KMS-11 (cell line): Measurements from ENCODE around the gene NDUFB7.

ENCODE experiments used
- H2AFZ ChIP-seq: fragments of 200-600 bp; sonication (generic); 2 replicates; pipeline ENCODE4 v1.6.1; 2016; ENCODE audit warnings: antibody characterized with exemption, mixed run types, low read depth
- H3K27ac ChIP-seq: fragments of 200-600 bp; sonication (generic); 2 replicates; pipeline ENCODE4 v1.6.1; 2016; ENCODE audit warnings: mild to moderate bottlenecking, mixed run types
- H3K27me3 ChIP-seq: fragments of 200-600 bp; sonication (generic); 2 replicates; pipeline ENCODE4 v1.6.1; 2017; ENCODE audit warnings: mild to moderate bottlenecking, low read depth, mixed run types, moderate library complexity; ENCODE audit not compliant: insufficient read depth
- H3K36me3 ChIP-seq: fragments of 200-600 bp; sonication (generic); 2 replicates; pipeline ENCODE4 v1.6.1; 2017; ENCODE audit warnings: mild to moderate bottlenecking, mixed run types; ENCODE audit not compliant: insufficient read depth
- H3K4me1 ChIP-seq: fragments of 200-600 bp; sonication (generic); 2 replicates; pipeline ENCODE4 v1.6.1; 2016; ENCODE audit warnings: mild to moderate bottlenecking, low read depth, mixed run types; ENCODE audit not compliant: poor library complexity, severe bottlenecking
- H3K4me2 ChIP-seq: fragments of 200-600 bp; sonication (generic); 2 replicates; pipeline ENCODE4 v1.7.0; 2016; ENCODE audit warnings: mild to moderate bottlenecking, mixed run types
- H3K4me3 ChIP-seq: fragments of 200-600 bp; sonication (generic); IDR thresholded peaks from 2 replicates; pipeline ENCODE4 v1.6.1; 2017; ENCODE audit warnings: low read depth, low read length, mixed read lengths; ENCODE audit not compliant: insufficient read depth
- H3K79me2 ChIP-seq: fragments of 200-600 bp; sonication (generic); 2 replicates; pipeline ENCODE4 v1.6.1; 2016; ENCODE audit warnings: low read depth, mixed run types; ENCODE audit not compliant: insufficient read depth
- H3K9ac ChIP-seq: fragments of 200-600 bp; sonication (generic); 2 replicates; pipeline ENCODE4 v1.6.1; 2016; ENCODE audit warnings: mild to moderate bottlenecking, mixed run types
- H4K20me1 ChIP-seq: fragments of 200-600 bp; sonication (generic); 2 replicates; pipeline ENCODE4 v1.6.1; 2016; ENCODE audit warnings: mild to moderate bottlenecking, mixed run types; ENCODE audit not compliant: insufficient read depth
- TF ChIP-seq, protein P1 (sequence below): fragments of 200-600 bp; sonication (generic); conservative IDR thresholded peaks from 2 replicates; pipeline ENCODE4 v1.6.1; 2017; ENCODE audit warnings: low read depth, mild to moderate bottlenecking, antibody characterized with exemption, low read length, moderate library complexity, mixed read lengths

NDUFB7 gene

DNA sequence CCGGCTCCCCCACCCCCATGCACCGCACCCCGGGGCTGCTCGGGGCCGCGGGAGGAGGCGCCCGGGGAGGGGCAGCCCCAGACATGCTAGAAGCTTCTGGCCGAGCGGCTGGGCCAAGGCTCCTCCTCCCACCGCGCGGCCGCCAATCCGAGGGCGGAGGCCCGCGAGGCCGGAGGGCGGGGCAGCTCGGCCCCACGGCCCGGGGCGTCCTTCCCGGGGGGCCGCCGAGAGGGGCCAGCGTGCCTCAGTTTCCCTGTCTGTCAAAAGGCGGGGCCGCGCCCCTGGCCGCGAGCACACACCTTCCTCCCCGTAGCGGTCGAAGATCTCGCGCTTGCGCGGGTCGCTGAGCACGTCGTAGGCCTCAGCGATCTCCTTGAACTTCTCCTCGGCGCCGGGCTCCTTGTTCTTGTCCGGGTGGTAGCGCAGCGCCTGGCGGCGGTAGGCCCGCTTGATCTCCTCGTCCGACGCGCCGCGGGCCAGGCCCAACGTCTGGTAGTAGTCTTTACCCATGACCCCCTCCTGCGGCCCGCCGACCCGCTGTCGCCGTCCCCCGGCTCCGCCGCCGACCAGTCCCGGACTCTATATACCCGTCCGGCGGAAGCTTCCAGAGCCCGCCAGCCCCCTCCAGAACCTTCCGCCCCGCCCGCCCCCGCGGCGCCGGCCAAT, 53.9 kb downstream of the NDUFB7 start, which contains the start of gene DNAJB1:
DNAJB1 (minus strand) TSS at position 558 of the 666 bp plus-strand sequence; CDS start at position 510, 48 bp downstream.
- Histone ChIP-seq H3K79me2 (peaks cover 23% of the 10 kb centered on the region), H3K27ac (peak within 1 kb of the TSS; percentile 66), H3K4me3 (no peak within 1 kb of the TSS), H2AFZ (peak within 1 kb of the TSS; percentile 80), H3K4me2 (peak within 1 kb of the TSS; percentile 79), H3K9ac (peak within 1 kb of the TSS; percentile 77), H3K27me3 (no peaks in the 10 kb centered on the region), H4K20me1 (peaks cover 17% of the 10 kb centered on the region; the same call in 1 of the 2 replicates), H3K4me1 (peaks cover 22% of the 10 kb centered on the region), H3K36me3 (peaks cover 10% of the 10 kb centered on the region; the same call in 1 of the 2 replicates)
- TF ChIP-seq, protein P1, sequence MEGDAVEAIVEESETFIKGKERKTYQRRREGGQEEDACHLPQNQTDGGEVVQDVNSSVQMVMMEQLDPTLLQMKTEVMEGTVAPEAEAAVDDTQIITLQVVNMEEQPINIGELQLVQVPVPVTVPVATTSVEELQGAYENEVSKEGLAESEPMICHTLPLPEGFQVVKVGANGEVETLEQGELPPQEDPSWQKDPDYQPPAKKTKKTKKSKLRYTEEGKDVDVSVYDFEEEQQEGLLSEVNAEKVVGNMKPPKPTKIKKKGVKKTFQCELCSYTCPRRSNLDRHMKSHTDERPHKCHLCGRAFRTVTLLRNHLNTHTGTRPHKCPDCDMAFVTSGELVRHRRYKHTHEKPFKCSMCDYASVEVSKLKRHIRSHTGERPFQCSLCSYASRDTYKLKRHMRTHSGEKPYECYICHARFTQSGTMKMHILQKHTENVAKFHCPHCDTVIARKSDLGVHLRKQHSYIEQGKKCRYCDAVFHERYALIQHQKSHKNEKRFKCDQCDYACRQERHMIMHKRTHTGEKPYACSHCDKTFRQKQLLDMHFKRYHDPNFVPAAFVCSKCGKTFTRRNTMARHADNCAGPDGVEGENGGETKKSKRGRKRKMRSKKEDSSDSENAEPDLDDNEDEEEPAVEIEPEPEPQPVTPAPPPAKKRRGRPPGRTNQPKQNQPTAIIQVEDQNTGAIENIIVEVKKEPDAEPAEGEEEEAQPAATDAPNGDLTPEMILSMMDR, result no peak

GRCh38 chr19:14517446-14517839, 54.4 kb downstream of the NDUFB7 start:
- peak overlapping the region; percentile 52 for H2AFZ ChIP-seq
- H3K79me2 ChIP-seq, result peaks cover 23% of the 10 kb centered on the region
- no peaks in the 10 kb centered on the region for H3K27me3 ChIP-seq
- H3K4me1 ChIP-seq, result peaks cover 22% of the 10 kb centered on the region
- H3K36me3 ChIP-seq, result peaks cover 10% of the 10 kb centered on the region; the same call in 1 of the 2 replicates
- H3K27ac ChIP-seq, result peak overlapping the region; percentile 21; the same call in 1 of the 2 replicates
- H3K9ac ChIP-seq, result peak overlapping the region; percentile 77
- H3K4me3 ChIP-seq, result no peak overlapping the region
- peak overlapping the region; percentile 79 for H3K4me2 ChIP-seq
- peaks cover 17% of the 10 kb centered on the region; the same call in 1 of the 2 replicates for H4K20me1 ChIP-seq
- TF ChIP-seq, protein P1, result no peak

DNA sequence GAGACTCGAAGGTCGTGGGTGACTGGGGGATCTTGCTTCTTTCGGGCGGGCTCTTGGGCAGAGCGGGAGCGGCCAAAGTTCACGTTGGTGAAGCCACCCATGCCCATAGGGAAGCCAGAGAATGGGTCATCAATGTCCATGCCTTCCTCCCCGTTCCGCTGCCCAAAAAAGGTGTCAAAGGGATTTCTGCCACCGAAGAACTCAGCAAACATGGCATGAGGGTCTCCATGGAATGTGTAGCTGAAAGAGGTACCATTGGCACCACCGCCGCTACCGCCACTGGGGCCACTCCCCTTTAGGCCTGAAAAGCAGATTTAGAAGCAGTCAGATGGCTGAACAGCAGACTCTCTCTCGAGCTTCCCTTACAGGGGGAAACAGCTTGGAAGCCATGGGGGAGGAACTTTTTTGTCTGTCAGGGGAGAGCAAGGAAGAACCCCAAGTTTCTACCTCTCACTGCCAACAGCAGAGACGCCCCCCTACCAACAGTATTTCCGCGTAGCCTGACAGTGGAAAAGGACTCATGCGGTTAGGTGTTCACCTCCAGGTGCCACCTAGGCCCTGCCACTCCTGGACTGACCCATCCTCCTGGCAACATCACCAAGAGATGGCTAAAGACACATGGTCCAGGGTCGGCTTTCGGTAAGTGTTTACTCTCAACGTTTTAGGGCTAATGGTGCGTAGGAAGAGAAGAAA, 55.0 kb downstream of the NDUFB7 start:
- no peaks in the 10 kb centered on the region for H3K27me3 ChIP-seq
- H3K4me1 ChIP-seq, result peaks cover 22% of the 10 kb centered on the region
- no peak overlapping the region for H3K4me3 ChIP-seq
- TF ChIP-seq, protein P1, result no peak
- peak overlapping the region; percentile 79 for H3K4me2 ChIP-seq
- peaks cover 10% of the 10 kb centered on the region; the same call in 1 of the 2 replicates for H3K36me3 ChIP-seq
- peak overlapping the region; percentile 77; the same call in 1 of the 2 replicates for H3K9ac ChIP-seq
- H3K79me2 ChIP-seq, result peaks cover 23% of the 10 kb centered on the region
- peak overlapping the region; percentile 21; the same call in 1 of the 2 replicates for H3K27ac ChIP-seq
- no peak overlapping the region for H2AFZ ChIP-seq
- peaks cover 17% of the 10 kb centered on the region; the same call in 1 of the 2 replicates for H4K20me1 ChIP-seq
